ENCODE results near the gene F5. TPM values are rescaled to one million over a fixed set of nuclear protein-coding genes. Genes with fewer than 3 reads are reported as not detected.

F5 gene
- total RNA-seq, 4 donors from 2014 or later, result 0.32 to 0.82 (median 0.37) TPM; not detected in 1

GRCh38 chr1:169478094-169478672 lies 108.1 kb downstream of the F5 start:
- DNase-seq, result no peak
- intact Hi-C loops (cut with DNase I; ENCODE audit: low total_unique reads), result no loop called here
- Histone ChIP-seq H3K9me3 (no peaks in the 10 kb centered on the region), H3K27ac (no peak overlapping the region), H3K4me3 (no peak overlapping the region), H3K4me1 (peaks cover 0 to 5% (median 0%) of the 10 kb centered on the region in 4 donors), H3K36me3 (peaks cover 0 to 7% (median 2%) of the 10 kb centered on the region in 4 donors), H3K27me3 (no peaks in the 10 kb centered on the region)
- no peak for TF ChIP-seq POLR2AphosphoS5 (IDR thresholded peaks at IDR 0.05)
- no peak for TF ChIP-seq CTCF (IDR thresholded peaks at IDR 0.05)
- TF ChIP-seq POLR2A (IDR thresholded peaks at IDR 0.05), result no peak
- WGBS, 2 donors (ENCODE audit: low coverage in 1 of 2), result 97% methylated on average over 5 of the region's 5 CpGs
- in situ Hi-C loops (cut with MboI; ENCODE audit: low pct_ligation_motif_present in 1 of 4, low pct_unique_long_range_greater_than_20kb in 1 of 4, low sequenced_read_pairs in 3 of 4), result no loop called here

GRCh38 chr1:169475806-169476387 lies 110.4 kb downstream of the F5 start:
- H3K4me1 ChIP-seq, result no peaks in the 10 kb centered on the region
- no peak overlapping the region for H3K4me3 ChIP-seq
- no peak for DNase-seq
- H3K27ac ChIP-seq, result no peak overlapping the region
- in situ Hi-C loops (cut with MboI; ENCODE audit: low pct_ligation_motif_present in 1 of 4, low pct_unique_long_range_greater_than_20kb in 1 of 4, low sequenced_read_pairs in 3 of 4), result no loop called here
- TF ChIP-seq CTCF (IDR thresholded peaks at IDR 0.05) (no peak), POLR2AphosphoS5 (IDR thresholded peaks at IDR 0.05) (no peak)
- H3K27me3 ChIP-seq, result no peaks in the 10 kb centered on the region
- 78 to 87% methylated on average over 3 of the region's 3 CpGs for WGBS, 2 donors (ENCODE audit: low coverage in 1 of 2)
- peaks cover 0 to 7% (median 2%) of the 10 kb centered on the region in 4 donors for H3K36me3 ChIP-seq
- H3K9me3 ChIP-seq, result no peaks in the 10 kb centered on the region
- intact Hi-C loops (cut with DNase I; ENCODE audit: low total_unique reads), result no loop called here

DNA sequence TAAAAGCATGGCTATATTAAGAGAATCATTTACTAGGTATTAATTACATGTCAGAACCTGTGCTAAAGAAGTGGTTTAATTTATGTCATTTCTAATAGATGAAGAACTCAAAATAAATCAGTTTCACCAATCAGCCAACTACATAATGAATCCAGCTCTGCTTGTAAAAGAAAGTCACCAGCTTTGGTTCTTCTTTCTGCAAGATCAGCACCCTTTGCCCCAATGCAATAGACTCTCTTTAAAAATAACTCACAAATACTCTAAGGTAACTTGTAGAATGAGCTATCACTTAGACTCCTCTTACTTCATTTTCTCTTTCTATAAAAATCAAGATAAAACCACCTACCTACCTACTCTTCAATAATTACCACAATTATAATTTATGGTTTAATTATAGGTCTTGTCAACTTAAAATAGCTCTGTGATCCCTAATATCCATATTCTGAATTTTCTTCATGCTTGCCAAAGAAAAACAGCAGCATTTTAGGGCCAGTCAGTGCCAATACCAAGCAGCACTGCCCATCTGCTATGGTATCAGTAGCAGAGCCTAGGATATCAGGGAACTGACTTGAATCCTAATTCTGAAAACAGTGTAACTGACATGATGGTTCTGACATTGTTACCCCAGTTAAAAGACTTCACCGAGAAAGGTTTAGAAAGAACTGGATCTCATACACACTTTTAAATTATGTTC lies 111.8 kb downstream of the F5 start:
- H3K4me1 ChIP-seq, result no peaks in the 10 kb centered on the region
- no peaks in the 10 kb centered on the region for H3K27me3 ChIP-seq
- no peak overlapping the region for H3K4me3 ChIP-seq
- no peak for DNase-seq
- H3K9me3 ChIP-seq, result no peaks in the 10 kb centered on the region
- in situ Hi-C loops (cut with MboI; ENCODE audit: low pct_ligation_motif_present in 1 of 4, low pct_unique_long_range_greater_than_20kb in 1 of 4, low sequenced_read_pairs in 3 of 4), result no loop called here
- H3K36me3 ChIP-seq, result peaks cover 0 to 7% (median 2%) of the 10 kb centered on the region in 4 donors
- 83% methylated on average over 1 of the region's 1 CpG for WGBS, 2 donors (ENCODE audit: low coverage in 1 of 2)
- TF ChIP-seq EP300 (IDR thresholded peaks at IDR 0.05; ENCODE audit: low read depth) (no peak), POLR2AphosphoS5 (IDR thresholded peaks at IDR 0.05) (no peak), POLR2A (IDR thresholded peaks at IDR 0.05) (no peak), CTCF (IDR thresholded peaks at IDR 0.05) (no peak)
- intact Hi-C loops (cut with DNase I; ENCODE audit: low total_unique reads), result no loop called here
- no peak overlapping the region for H3K27ac ChIP-seq

DNA sequence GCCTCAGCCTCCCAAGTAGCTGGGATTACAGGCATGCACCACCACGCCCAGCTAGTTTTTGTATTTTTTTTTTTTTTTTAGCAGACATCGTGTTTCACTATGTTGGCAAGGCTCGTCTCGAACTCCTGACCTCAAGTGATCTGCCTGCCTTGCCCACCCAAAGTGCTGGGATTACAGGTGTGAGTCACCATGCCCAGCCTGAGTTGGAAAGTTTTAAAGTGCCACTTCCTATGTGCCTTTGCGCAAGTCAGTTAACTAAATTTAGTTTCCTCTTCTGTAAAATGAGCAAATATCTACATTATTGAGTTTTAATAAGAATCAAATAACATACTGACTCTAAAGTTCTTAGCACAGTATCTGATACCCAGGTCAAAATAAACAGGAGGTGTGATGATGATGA lies 112.9 kb downstream of the F5 start:
- WGBS, 2 donors (ENCODE audit: low coverage in 1 of 2), result 91 to 100% methylated on average over 1 to 5 of the region's 5 CpGs
- in situ Hi-C loops (cut with MboI; ENCODE audit: low pct_ligation_motif_present in 1 of 4, low pct_unique_long_range_greater_than_20kb in 1 of 4, low sequenced_read_pairs in 3 of 4), result no loop called here

More for the DNA sequence above, 112.9 kb downstream of the F5 start:
- intact Hi-C loops (cut with DNase I; ENCODE audit: low total_unique reads), result no loop called here
- H3K27ac ChIP-seq, result no peak overlapping the region
- TF ChIP-seq POLR2A (IDR thresholded peaks at IDR 0.05) (no peak), POLR2AphosphoS5 (IDR thresholded peaks at IDR 0.05) (no peak), EP300 (IDR thresholded peaks at IDR 0.05; ENCODE audit: low read depth) (no peak), CTCF (IDR thresholded peaks at IDR 0.05) (no peak)
- peaks cover 0 to 7% (median 2%) of the 10 kb centered on the region in 4 donors for H3K36me3 ChIP-seq
- H3K27me3 ChIP-seq, result no peaks in the 10 kb centered on the region
- no peaks in the 10 kb centered on the region for H3K4me1 ChIP-seq
- H3K9me3 ChIP-seq, result no peaks in the 10 kb centered on the region
- H3K4me3 ChIP-seq, result no peak overlapping the region
- DNase-seq, result no peak
